SK-N-SH (cell line): ENCODE measurements around the gene RAPGEF2. TPM values are rescaled to one million over a fixed set of nuclear protein-coding genes. Genes with fewer than 3 reads are reported as not detected.

ENCODE experiments used
- CTCF ChIA-PET: fragments of 300-600, 350-600 bp; formaldehyde crosslinking; extraction: SDS; loops from one replicate; lab custom pipeline; 2021; lab: Yijun Ruan, JAX
- POLR2A ChIA-PET: fragments of 350-600 bp; sonication (Branson Sonifier 250); formaldehyde crosslinking; extraction: SDS; loops from one replicate; lab custom pipeline; 2020; ENCODE audit warnings: antibody characterized with exemption, inconsistent platforms; lab: Yijun Ruan, JAX
- DNase-seq: peaks from one replicate; pipeline ENCODE4 v3.0.0; 2012
- H2AFZ ChIP-seq: fragments of 200-600 bp; sonication (generic); 2 replicates; pipeline ENCODE4 v1.8.1; 2016; ENCODE audit warnings: antibody characterized with exemption, mild to moderate bottlenecking, low read depth
- H3F3A ChIP-seq: fragments of 200-600 bp; sonication (generic); replicated peaks from 2 replicates; pipeline ENCODE3; 2016; ENCODE audit warnings: antibody characterized with exemption, mild to moderate bottlenecking; ENCODE audit not compliant: insufficient read depth
- H3K27ac ChIP-seq, 2 experiments: fragments of 200-500 bp in 1 of 2; fragments of 200-600 bp in 1 of 2; sonication (Bioruptor generic) in 1 of 2; sonication (generic), shearing (Covaris generic) in 1 of 2; 2 replicates each; pipeline versions ENCODE4 v1.5.1 to v1.6.1; 2014 to 2016; ENCODE audit warnings: low read depth in 2 of 2, inconsistent platforms in 1 of 2, low read length in 1 of 2, mild to moderate bottlenecking in 1 of 2, mixed read lengths in 1 of 2
- H3K27me3 ChIP-seq: fragments of 200-600 bp; sonication (generic), shearing (Covaris generic); 2 replicates; pipeline ENCODE4 v1.6.1; 2016; ENCODE audit warnings: mixed run types; ENCODE audit not compliant: insufficient read depth
- H3K36me3 ChIP-seq, 2 experiments: fragments of 200-500 bp in 1 of 2; fragments of 200-600 bp in 1 of 2; sonication (Bioruptor generic) in 1 of 2; sonication (generic) in 1 of 2; replicated peaks in 1 of 2; 2 replicates each; pipeline versions ENCODE3 to v1.5.1; 2014 to 2016; ENCODE audit warnings: low read length in 1 of 2, mild to moderate bottlenecking in 1 of 2; ENCODE audit not compliant: insufficient read depth in 2 of 2, control insufficient read depth in 1 of 2
- H3K4me1 ChIP-seq, 2 experiments: fragments of 200-500 bp in 1 of 2; fragments of 200-600 bp in 1 of 2; sonication (Bioruptor generic) in 1 of 2; sonication (generic), shearing (Covaris generic) in 1 of 2; 2 replicates each; pipeline versions ENCODE4 v1.5.1 to v1.6.1; 2014 to 2016; ENCODE audit warnings: low read depth in 1 of 2, low read length in 1 of 2, mixed run types in 1 of 2; ENCODE audit not compliant: insufficient read depth in 2 of 2, control insufficient read depth in 1 of 2
- H3K4me2 ChIP-seq: fragments of 200-600 bp; sonication (generic), shearing (Covaris generic); 2 replicates; pipeline ENCODE4 v1.6.1; 2017; ENCODE audit warnings: mixed run types
- H3K4me3 ChIP-seq, 2 experiments: fragments of 200-500 bp in 1 of 2; fragments of 200-600 bp in 1 of 2; sonication (Bioruptor generic) in 1 of 2; sonication (generic), shearing (Covaris generic) in 1 of 2; 2 replicates each; pipeline versions ENCODE4 v1.5.1 to v1.8.1; 2014 to 2016; ENCODE audit warnings: low read depth in 2 of 2, inconsistent platforms in 1 of 2, low read length in 1 of 2, mild to moderate bottlenecking in 1 of 2, mixed read lengths in 1 of 2, moderate library complexity in 1 of 2
- H3K79me2 ChIP-seq: fragments of 200-600 bp; sonication (generic); 2 replicates; pipeline ENCODE4 v1.8.1; 2017; ENCODE audit warnings: mild to moderate bottlenecking; ENCODE audit not compliant: insufficient read depth
- H3K9ac ChIP-seq: fragments of 200-600 bp; sonication (generic); 2 replicates; pipeline ENCODE4 v1.6.1; 2017; ENCODE audit warnings: mixed run types
- H3K9me2 ChIP-seq: fragments of 200-600 bp; sonication (generic); 2 replicates; pipeline ENCODE4 v1.6.1; 2017; ENCODE audit warnings: mixed run types
- H3K9me3 ChIP-seq: fragments of 200-600 bp; sonication (generic); 2 replicates; pipeline ENCODE4 v1.6.1; 2017; ENCODE audit warnings: mixed run types, mild to moderate bottlenecking, moderate library complexity
- H4K20me1 ChIP-seq: fragments of 200-600 bp; sonication (generic); 2 replicates; pipeline ENCODE4 v1.6.1; 2017; ENCODE audit warnings: mild to moderate bottlenecking, mixed run types; ENCODE audit not compliant: insufficient read depth
- CHD2 ChIP-seq: fragments of 150-350 bp; IDR thresholded peaks from 2 replicates; pipeline ENCODE4 v1.6.1; 2018; ENCODE audit warnings: low read length; ENCODE audit not compliant: partially characterized antibody
- EP300 ChIP-seq, 2 experiments: IDR thresholded peaks; 2 replicates each; pipeline versions ENCODE4 v1.4.0 to v1.6.1; 2012; ENCODE audit warnings: borderline replicate concordance in 1 of 2, low read depth in 1 of 2, low read length in 1 of 2
- FOSL2 ChIP-seq: IDR thresholded peaks from 2 replicates; pipeline ENCODE4 v1.4.0; 2012; ENCODE audit warnings: low read depth, mild to moderate bottlenecking, moderate library complexity, borderline replicate concordance
- FOXJ3 ChIP-seq: sonication (generic); formaldehyde crosslinking; IDR thresholded peaks from 2 replicates; pipeline ENCODE4 v1.5.1; 2020; ENCODE audit warnings: mild to moderate bottlenecking, missing genetic modification reagents
- MXI1 ChIP-seq: IDR thresholded peaks from 2 replicates; pipeline ENCODE4 v1.6.1; 2012; ENCODE audit warnings: mild to moderate bottlenecking, low read depth, low read length, improper control_type of control experiment
- NFIC ChIP-seq: IDR thresholded peaks from 2 replicates; pipeline ENCODE4 v1.4.0; 2012; ENCODE audit warnings: borderline replicate concordance
- POLR2AphosphoS5 ChIP-seq: IDR thresholded peaks from 2 replicates; pipeline ENCODE4 v1.6.1; 2012; ENCODE audit warnings: low read depth, low read length
- RAD21 ChIP-seq: IDR thresholded peaks from 2 replicates; pipeline ENCODE4 v1.6.1; 2012; ENCODE audit warnings: mild to moderate bottlenecking, low read length
- RCOR1 ChIP-seq: fragments of 150-350 bp; IDR thresholded peaks from 2 replicates; pipeline ENCODE4 v1.6.1; 2017; ENCODE audit warnings: antibody characterized with exemption, low read length
- RXRA ChIP-seq: IDR thresholded peaks from 2 replicates; pipeline ENCODE4 v1.4.0; 2012; ENCODE audit warnings: low read depth, mild to moderate bottlenecking, borderline replicate concordance
- SIN3A ChIP-seq: IDR thresholded peaks from 2 replicates; pipeline ENCODE4 v1.6.1; 2012; ENCODE audit warnings: low read depth, mild to moderate bottlenecking, low read length, moderate library complexity, borderline replicate concordance
- SMC3 ChIP-seq: IDR thresholded peaks from 2 replicates; pipeline ENCODE4 v1.6.1; 2012; ENCODE audit warnings: low read depth, low read length, improper control_type of control experiment
- TEAD4 ChIP-seq: IDR thresholded peaks from 2 replicates; pipeline ENCODE4 v1.4.0; 2012; ENCODE audit warnings: mild to moderate bottlenecking, borderline replicate concordance; ENCODE audit not compliant: insufficient read depth
- YY1 ChIP-seq: IDR thresholded peaks from 2 replicates; pipeline ENCODE4 v1.4.0; 2012; ENCODE audit warnings: low read depth, mild to moderate bottlenecking
- WGBS: methylation state at CpG from one replicate; pipeline ENCODE4 v1.1.6; 2017; ENCODE audit warnings: low lambda C conversion rate; 5-methylcytosine and 5-hydroxymethylcytosine counted together
- polyA plus RNA-seq, 3 experiments: library from polyadenylated mRNA; depleted of rRNA; stranded (reverse); fragments of >200 nt; gene quantifications; 2 replicates each; pipeline ENCODE4 v1.2.3, GENCODE V29; 2012
- TF ChIP-seq, protein P1 (sequence below): fragments of 150-350 bp; IDR thresholded peaks from 2 replicates; pipeline ENCODE4 v1.6.1; 2017; ENCODE audit warnings: antibody characterized with exemption, low read length, low read depth, borderline replicate concordance
- TF ChIP-seq, protein P2 (sequence below): IDR thresholded peaks from 2 replicates; pipeline ENCODE4; 2012
- TF ChIP-seq, protein P3 (sequence below): fragments of 150-350 bp; IDR thresholded peaks from 2 replicates; pipeline ENCODE4 v1.6.1; 2016; ENCODE audit warnings: mild to moderate bottlenecking, low read depth, low read length

The RAPGEF2 gene
- polyA plus RNA-seq, 1 of the 3 experiments (the other 2 are of a cell fraction) = 19.2 TPM

DNA sequence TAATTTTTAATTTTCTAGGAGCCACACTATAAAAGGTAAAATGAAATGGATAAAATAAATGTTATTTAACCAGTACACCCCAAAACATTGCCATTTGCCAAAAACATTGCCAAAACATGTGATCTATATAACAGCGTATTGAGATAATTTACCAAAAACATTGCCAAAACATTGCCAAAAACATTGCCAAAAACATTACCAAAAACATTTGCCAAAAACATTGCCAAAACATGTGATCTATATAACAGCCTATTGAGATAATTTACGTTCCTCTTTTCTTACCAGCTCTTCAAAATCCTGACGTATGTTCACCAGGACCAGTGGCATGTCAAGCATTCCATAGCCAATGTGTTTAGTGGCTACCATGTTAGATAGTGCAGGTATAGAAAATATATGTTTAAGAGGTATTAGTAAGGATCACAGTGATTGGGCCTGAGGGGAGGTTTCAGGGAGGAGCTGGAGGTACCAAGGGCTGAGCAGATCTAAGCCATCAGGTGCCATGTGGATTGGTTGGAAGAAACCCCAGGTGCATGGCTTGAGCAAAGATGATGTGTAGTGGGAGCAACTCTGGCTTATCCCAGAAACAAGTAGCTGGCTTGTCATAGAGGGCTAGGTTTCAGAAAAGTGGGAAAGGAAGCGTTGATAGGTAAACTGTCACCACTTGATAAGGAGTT is 42.6 kb downstream of the RAPGEF2 start:
- DNase-seq = no peak
- Histone ChIP-seq H3K4me1 (peaks cover 0 to 2% of the 10 kb centered on the region in 2 experiments; a peak in 2 of 4 replicates), H3K27ac (no peak overlapping the region), H3K4me2 (no peak overlapping the region), H3K27me3 (no peaks in the 10 kb centered on the region), H3K36me3 (no peaks in the 10 kb centered on the region), H3K9ac (no peak overlapping the region), H3K4me3 (no peak overlapping the region), H3K9me3 (no peaks in the 10 kb centered on the region), H3F3A (no peaks in the 10 kb centered on the region), H3K9me2 (no peaks in the 10 kb centered on the region), H4K20me1 (peaks cover 65% of the 10 kb centered on the region), H3K79me2 (peaks cover 83% of the 10 kb centered on the region), H2AFZ (no peak overlapping the region)
- WGBS = 96% methylated on average over 4 of the region's 4 CpGs
- ChIA-PET CTCF (no interaction called here), POLR2A (no interaction called here)
- TF ChIP-seq YY1 (no peak), FOSL2 (no peak), EP300 (IDR thresholded peaks at IDR 0.05; ENCODE audit: borderline replicate concordance in 1 of 2, low read depth in 1 of 2, low read length in 1 of 2) (no peak)
- TF ChIP-seq, protein P1, sequence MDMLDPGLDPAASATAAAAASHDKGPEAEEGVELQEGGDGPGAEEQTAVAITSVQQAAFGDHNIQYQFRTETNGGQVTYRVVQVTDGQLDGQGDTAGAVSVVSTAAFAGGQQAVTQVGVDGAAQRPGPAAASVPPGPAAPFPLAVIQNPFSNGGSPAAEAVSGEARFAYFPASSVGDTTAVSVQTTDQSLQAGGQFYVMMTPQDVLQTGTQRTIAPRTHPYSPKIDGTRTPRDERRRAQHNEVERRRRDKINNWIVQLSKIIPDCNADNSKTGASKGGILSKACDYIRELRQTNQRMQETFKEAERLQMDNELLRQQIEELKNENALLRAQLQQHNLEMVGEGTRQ = no peak

GRCh38 chr4:159145992-159146330 is 43.1 kb downstream of the RAPGEF2 start:
- Histone ChIP-seq H3K9ac (no peak overlapping the region), H3K27me3 (no peaks in the 10 kb centered on the region), H3K4me1 (peaks cover 0 to 2% of the 10 kb centered on the region in 2 experiments; a peak in 2 of 4 replicates), H3K4me3 (no peak overlapping the region), H3K79me2 (peaks cover 84% of the 10 kb centered on the region), H3K4me2 (no peak overlapping the region), H3F3A (no peaks in the 10 kb centered on the region), H3K9me3 (no peaks in the 10 kb centered on the region), H3K36me3 (no peaks in the 10 kb centered on the region), H2AFZ (no peak overlapping the region), H4K20me1 (peaks cover 65% of the 10 kb centered on the region), H3K27ac (0 out of 4 replicates have a peak overlapping the region, but pooled peaks of 1 of the 2 experiments have one; percentile 3), H3K9me2 (no peaks in the 10 kb centered on the region)
- ChIA-PET POLR2A (no interaction called here), CTCF (interaction anchor here (0.6 kb wide), 1 partner anchor 12 kb away, joined by 3 read pairs; no protein-coding TSS in a partner anchor)
- 91% methylated on average over 1 of the region's 1 CpG for whole genome bisulfite sequencing
- no peak for DNase-seq
- TF ChIP-seq RAD21 (no peak), SIN3A (no peak)
- TF ChIP-seq, protein P2, sequence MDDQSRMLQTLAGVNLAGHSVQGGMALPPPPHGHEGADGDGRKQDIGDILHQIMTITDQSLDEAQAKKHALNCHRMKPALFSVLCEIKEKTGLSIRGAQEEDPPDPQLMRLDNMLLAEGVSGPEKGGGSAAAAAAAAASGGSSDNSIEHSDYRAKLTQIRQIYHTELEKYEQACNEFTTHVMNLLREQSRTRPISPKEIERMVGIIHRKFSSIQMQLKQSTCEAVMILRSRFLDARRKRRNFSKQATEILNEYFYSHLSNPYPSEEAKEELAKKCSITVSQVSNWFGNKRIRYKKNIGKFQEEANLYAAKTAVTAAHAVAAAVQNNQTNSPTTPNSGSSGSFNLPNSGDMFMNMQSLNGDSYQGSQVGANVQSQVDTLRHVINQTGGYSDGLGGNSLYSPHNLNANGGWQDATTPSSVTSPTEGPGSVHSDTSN = peak; percentile 44

DNA sequence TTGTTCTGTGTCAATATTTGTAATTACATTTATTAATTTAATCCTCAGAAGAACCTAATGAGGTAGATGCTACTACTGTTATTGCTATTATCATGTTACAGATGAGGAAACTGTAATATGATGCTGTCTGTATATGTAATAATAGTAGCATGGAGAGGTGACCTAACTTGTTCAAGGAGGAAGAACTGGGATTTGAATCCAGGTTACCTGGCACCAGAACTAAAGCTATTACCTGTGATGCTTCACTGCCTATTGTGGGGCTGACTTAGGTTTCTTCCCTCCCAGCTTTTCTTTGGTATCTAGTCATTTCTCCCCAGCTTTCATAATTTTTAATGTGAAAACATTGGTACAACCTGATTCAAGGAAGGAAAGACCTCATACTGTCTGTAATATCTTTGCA is 43.6 kb downstream of the RAPGEF2 start:
- Histone ChIP-seq H3K36me3 (no peaks in the 10 kb centered on the region), H3K9me3 (no peaks in the 10 kb centered on the region), H3K27me3 (no peaks in the 10 kb centered on the region), H3K9ac (no peak overlapping the region), H3K27ac (0 out of 4 replicates have a peak overlapping the region, but pooled peaks of 1 of the 2 experiments have one; percentile 3), H3K9me2 (no peaks in the 10 kb centered on the region), H3K4me2 (0 out of 2 replicates have a peak overlapping the region, but pooled peaks have one; percentile 17), H2AFZ (no peak overlapping the region), H4K20me1 (peaks cover 64% of the 10 kb centered on the region), H3K79me2 (peaks cover 89% of the 10 kb centered on the region), H3K4me1 (peaks cover 0 to 2% of the 10 kb centered on the region in 2 experiments; a peak in 2 of 4 replicates), H3F3A (no peaks in the 10 kb centered on the region), H3K4me3 (no peak overlapping the region)
- ChIA-PET POLR2A (no interaction called here), CTCF (interaction anchor here (0.6 kb wide), 1 partner anchor 12 kb away, joined by 3 read pairs; no protein-coding TSS in a partner anchor)
- no peak for DNase-seq
- TF ChIP-seq, protein P3, sequence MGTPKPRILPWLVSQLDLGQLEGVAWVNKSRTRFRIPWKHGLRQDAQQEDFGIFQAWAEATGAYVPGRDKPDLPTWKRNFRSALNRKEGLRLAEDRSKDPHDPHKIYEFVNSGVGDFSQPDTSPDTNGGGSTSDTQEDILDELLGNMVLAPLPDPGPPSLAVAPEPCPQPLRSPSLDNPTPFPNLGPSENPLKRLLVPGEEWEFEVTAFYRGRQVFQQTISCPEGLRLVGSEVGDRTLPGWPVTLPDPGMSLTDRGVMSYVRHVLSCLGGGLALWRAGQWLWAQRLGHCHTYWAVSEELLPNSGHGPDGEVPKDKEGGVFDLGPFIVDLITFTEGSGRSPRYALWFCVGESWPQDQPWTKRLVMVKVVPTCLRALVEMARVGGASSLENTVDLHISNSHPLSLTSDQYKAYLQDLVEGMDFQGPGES = no peak
- TF ChIP-seq MXI1 (no peak), RCOR1 (no peak), SIN3A (no peak), RXRA (no peak), POLR2AphosphoS5 (no peak), SMC3 (no peak), FOXJ3 (CRISPR knock-in tag) (no peak), CHD2 (no peak), NFIC (no peak), TEAD4 (no peak)
- TF ChIP-seq, protein P2 = no peak
